Activated T-cell treated with anti-CD3 and anti-CD28 coated beads, Interleukin-2, amount 50 U/mL, for 1 hour (primary cell): ENCODE results near the gene CHST11.
"Not testable (repeated sequence)": the region's sequence is repeated elsewhere in the genome, so short reads cannot be mapped to it uniquely, and the experiment has no call there.

ENCODE experiments used
- DNase-seq: peaks from one replicate; pipeline ENCODE4 v3.0.0-alpha.2; 2020

Gene CHST11

GRCh38 chr12:104729091-104729490, 272.3 kb downstream of the CHST11 start:
- DNase-seq = no peak

GRCh38 chr12:104729610-104730446, 273.1 kb downstream of the CHST11 start:
- DNase-seq = no peak

- DNase-seq = no peak
Measured at GRCh38 chr12:104730763-104731162, 274.0 kb downstream of the CHST11 start.

- no peak for DNase-seq
Measured at GRCh38 chr12:104733717-104734175, 277.0 kb downstream of the CHST11 start.

- no peak for DNase-seq
Measured at GRCh38 chr12:104734541-104735095, 277.9 kb downstream of the CHST11 start.

- DNase-seq = no peak
Measured at GRCh38 chr12:104735801-104736200, 279.1 kb downstream of the CHST11 start.

DNA sequence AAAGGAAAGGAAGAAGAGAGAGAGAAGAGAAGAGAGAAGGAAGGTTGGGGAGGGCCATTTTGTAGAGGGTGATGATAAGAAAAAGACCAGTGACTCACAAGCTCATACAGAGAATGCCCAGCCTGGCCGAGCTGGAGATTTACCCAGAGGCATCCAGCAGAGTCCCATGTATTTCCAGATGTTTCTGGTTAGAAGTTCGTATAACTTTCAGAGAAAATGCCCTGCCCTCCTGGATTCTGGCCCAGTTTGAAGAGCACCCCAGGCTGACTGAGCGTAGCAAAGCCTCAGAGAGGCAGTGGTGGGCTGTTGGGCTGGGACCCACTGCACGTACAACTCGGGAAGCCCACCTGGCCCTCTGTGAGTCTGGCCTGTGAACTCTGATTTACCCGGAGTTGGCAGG, 279.6 kb downstream of the CHST11 start:
- no peak for DNase-seq

- DNase-seq = no peak
Measured at GRCh38 chr12:104737113-104737512, 280.4 kb downstream of the CHST11 start.

- no peak for DNase-seq
Measured at GRCh38 chr12:104737791-104738301, 281.1 kb downstream of the CHST11 start.

DNA sequence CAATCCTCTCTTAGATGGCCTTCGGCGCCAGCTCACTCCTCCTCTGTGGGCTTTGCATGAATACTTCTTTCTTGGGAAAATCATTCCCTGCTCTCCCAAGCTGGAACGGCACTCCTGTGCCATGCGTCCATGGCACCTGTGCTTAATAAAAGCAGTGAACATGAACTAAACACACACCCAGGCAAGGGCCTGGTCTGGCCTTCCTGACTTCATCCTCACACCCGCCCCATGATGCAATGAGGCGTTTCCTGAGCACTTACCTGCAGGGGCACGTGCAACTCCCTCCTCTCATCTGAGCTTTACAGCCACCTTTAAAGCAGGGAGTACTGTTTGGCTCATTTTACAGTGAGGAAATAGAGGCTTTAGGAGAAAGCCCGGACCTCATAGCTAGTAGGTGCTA, 281.6 kb downstream of the CHST11 start:
- DNase-seq = no peak

GRCh38 chr12:104738776-104739642, 282.3 kb downstream of the CHST11 start:
- DNase-seq = no peak

DNA sequence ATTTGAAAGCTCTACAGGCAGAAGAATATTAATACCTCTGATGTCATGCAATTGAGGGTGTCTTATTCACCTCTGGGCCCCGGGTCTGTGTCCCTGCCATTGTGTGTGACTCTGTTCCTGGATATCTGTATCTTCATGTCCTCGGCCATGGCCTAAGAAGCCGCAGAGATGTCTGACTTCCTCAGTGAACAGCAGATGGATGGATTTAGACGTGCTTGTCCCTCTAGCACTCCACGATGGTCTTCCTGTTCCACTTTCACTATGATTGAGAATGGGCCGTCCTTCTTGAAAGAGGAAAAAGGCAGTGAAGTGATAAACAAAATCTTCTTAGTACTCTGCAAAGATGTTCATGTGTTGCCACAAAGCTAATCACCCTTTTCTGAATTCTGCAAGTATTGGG, 283.9 kb downstream of the CHST11 start:
- DNase-seq = no peak

DNA sequence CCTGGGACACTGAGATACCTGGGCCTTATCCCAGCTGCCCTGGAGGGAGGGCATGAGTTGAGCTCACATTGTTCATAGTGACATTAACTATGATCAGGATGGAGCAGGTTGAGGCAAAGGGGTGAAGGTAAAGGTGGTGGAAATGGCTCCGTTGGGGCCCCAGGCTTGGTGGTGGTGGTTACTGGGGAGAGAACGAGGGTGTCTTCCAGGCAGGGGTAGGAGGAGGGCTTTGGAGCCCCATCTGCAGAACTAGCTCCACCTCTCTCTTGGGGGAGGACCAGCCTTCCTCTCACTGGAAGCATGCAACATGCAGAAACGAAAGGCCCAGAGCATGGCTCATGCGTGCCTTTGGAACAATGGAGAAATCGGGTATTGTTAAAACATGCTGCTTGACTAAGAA, 284.3 kb downstream of the CHST11 start:
- no peak for DNase-seq

DNA sequence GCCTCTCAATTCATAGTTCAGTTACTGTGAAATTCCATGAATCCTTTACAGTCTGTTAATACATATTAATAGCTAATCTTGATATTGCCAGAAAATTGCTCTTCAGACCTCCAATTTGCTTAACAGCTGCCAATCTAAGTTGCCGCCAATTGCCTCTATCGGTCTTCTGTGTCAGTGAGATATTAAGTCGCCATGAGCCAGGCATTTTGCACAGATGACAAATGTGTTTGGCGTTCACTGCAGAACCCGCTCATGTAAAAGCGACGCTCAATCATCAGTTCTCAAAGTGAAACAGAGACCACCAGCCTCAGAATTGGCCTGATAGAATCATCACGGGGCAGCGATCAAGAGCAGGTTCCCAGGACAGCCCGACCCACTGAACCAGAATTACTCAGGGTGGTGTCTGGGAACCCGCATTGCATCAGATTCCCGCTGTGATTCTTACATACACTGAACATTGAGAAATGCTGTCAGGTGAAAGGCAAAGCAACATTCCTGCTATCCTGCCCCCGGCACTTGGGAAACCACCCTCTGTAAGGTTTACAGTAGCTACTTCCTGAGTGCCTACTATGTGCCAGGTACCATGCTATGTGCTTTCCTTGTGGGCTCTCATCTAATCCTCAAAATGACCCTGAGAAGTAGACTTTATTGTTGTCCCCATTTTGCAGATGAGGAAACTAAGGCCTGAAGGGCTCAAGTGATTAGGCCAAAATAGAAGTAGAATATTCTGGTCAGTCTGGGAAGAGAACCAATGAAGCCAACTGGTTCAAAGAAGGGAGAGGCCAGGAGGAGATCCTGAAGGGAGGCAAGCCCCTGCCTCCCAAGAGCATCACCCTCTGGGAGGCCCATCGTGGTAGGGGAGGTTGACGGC, 285.0 kb downstream of the CHST11 start:
- no peak for DNase-seq

- DNase-seq = no peak
Measured at GRCh38 chr12:104742551-104743201, 285.9 kb downstream of the CHST11 start.

DNA sequence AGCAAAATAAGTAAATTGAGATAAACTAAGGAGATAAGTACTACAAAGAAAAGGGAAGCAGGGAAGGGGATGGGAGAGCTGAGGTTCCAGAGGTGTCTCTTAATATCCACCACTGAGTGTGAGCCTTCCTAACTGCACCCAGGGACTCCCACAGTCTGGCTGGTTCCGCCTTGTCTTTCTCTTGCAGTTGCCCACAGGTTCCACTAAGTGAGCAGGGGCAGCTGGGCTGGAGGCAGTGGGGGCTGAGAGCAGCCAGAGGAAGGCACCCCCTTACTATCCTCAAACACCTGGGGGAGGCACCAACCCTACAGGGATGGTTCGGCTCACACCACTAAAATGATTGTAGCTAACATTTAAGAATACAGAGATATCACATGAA, 286.4 kb downstream of the CHST11 start:
- no peak for DNase-seq

DNA sequence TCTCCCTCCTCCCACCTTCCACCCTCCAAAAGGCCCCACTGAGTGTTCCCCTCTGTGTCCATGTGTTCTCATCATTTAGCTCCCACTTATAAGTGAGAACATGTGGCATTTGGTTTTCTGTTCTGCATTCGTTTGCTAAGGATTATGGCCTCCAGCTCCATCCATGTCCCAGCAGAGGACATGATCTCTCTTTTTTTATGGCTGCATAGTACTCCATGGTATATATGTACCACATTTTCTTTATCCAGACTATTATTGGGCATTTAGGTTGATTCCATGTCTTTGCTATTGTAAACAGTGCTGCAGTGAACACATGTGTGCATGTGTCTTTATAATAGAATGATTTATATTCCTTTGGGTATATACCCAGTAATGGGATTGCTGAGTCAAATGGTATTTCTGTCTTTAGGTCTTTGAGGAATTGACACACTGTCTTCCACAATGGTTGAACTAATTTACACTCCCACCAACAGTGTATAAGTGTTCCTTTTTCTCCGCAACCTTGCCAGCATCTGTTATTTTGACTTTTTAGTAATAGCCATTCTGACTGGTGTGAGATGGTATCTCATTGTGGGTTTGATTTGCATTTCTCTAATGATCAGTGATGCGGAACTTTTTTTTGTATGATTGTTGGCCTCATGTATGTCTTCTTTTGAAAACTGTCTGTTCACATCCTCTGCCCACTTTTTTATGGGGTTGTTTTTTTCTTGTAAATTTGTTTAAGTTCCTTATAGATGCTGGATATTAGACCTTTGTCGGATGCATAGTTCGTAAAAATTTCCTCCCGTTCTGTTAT, 287.2 kb downstream of the CHST11 start:
- not testable (repeated sequence) for DNase-seq

- no peak for DNase-seq
Measured at GRCh38 chr12:104746467-104747088, 289.8 kb downstream of the CHST11 start.

GRCh38 chr12:104747330-104747729, 290.6 kb downstream of the CHST11 start:
- DNase-seq = no peak

DNA sequence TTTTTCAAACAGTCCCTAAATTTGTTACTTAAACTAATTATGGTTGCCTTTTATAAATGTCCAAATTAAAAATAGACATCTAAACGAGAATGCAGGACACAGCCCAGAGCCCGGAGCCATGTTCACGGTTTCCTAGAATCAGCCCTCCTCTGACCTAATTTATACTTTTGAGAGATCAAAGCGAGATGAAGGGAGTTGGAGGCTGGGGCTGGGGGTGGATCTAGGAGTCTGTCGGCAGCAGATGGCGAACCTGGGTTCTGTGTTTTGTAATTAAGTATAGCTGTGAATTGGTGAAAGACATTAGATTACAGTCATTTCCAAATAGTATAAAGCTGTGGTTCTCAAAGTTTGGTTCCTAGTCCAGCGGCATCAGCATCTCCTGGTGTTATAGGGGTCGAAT, 291.2 kb downstream of the CHST11 start:
- DNase-seq = no peak
